ENCODE measurements around the gene PFKFB2.

The PFKFB2 gene

DNA sequence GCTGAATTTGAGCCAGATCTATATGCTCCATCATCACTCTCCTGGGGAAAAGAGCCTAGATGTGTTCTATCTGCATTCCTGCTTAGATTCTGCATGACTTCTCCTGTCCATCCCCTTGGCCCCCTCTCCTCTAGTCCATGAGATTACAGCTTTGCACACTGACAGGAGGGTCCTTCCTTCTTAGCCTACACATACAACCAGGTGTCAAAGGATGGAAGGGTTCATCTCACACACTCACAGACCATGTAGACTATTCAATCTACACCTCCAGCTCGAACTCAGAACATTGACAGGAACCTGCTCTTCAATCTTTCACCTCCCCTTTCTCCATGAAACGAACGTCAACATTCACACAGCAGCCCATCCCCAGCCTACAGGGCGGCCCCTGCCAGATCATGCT, 34.4 kb upstream of the PFKFB2 start:
- TF ChIP-seq POLR2A (IDR thresholded peaks at IDR 0.05; ENCODE audit: low read length) (no peak), GATA1 (IDR thresholded peaks at IDR 0.05; ENCODE audit: low read depth, low read length) (no peak)
- no peak for DNase-seq

DNA sequence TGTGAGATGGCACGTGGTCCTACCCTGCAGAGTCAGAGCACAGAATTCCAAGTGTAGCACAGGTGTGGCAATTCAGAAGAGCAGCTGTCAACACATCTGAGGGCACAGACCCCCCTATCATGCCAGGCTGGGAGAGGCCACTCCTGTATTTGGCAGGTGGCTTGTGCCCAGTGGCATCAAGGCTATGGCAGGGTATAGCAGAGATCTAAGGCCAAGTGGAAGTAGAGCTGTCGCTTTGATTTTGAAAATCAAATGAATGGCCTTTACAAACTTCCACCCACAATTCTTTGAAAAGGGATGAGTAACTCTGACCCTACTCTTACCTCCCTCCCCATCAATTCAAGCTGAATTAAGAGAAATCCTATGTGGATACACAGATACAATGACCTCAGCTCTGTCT, 33.9 kb upstream of the PFKFB2 start:
- no peak for TF ChIP-seq GATA1 (IDR thresholded peaks at IDR 0.05; ENCODE audit: low read depth, low read length)
- no peak for TF ChIP-seq POLR2A (IDR thresholded peaks at IDR 0.05; ENCODE audit: low read length)
- no peak for DNase-seq

DNA sequence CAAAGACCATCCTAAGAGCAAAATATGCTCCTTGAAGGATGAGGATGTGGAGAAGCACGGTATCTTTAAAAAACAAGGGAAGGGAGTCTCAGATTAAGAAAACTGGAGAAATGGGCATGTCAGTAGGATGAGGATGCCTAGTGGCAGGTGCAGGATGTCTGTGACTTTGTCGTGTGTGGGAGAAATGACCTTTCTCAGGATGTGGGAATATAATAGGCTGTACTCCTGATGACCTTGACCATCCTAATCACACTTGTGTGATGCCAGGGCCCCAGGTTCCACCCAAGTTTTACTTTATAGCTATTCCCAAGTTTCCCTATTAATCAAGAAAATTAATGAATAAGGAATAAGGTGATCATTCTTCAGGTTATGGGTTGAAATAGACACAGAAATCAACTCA, 33.4 kb upstream of the PFKFB2 start:
- DNase-seq = no peak
- TF ChIP-seq POLR2A (IDR thresholded peaks at IDR 0.05; ENCODE audit: low read length) (no peak), GATA1 (IDR thresholded peaks at IDR 0.05; ENCODE audit: low read depth, low read length) (no peak)

DNA sequence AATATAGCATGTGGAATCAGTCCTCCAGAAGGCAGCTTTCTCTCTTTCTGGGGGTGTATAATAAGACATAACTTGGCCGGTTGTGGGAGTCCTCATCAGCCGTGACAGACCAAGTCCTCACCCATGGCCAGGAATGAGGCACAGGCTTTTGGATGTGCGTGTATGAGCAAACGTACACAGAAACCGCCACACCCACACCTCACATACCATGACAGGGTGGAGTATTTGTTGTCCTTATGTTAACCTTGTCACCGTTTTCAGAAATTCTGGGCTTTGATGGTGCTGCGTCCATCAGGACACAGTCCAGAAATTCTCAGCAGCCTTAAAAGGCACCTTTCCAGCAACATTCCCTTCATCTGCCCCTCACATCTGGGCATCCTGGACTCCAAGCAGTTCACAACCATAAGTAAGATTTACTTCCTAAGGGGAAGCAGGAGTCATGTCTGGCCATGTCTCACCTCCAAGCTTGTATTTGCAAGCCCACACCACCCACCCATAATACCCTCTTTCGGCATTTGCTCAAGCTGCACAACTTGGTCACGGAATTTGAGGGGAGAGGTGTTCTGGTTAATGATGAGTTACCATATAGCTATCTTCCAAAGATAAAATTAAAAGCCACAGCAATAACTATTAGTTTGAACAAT, 32.9 kb upstream of the PFKFB2 start:
- DNase-seq = peak; percentile 30 to 39
- no peak for TF ChIP-seq POLR2A (IDR thresholded peaks at IDR 0.05; ENCODE audit: low read length)
- no peak for TF ChIP-seq GATA1 (IDR thresholded peaks at IDR 0.05; ENCODE audit: low read depth, low read length)

DNA sequence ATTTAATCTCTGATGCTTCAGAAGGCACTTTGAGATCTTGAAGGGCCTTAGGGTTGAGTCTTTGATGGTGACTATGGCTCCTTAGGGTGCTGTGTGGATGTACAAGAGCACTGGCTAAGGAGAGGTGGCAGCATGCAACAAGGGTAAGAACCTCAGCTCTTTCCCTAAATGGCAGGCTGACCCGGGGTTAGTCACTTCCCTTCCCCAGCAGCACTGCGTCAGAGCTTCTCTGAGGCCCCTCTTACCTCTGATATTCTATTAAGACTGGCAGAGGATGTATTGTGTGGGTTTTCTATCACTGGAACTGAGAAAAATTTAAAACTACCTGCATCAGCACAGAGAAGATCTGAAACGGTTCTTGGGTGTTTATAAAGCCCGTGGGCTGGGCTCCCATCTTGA, 32.4 kb upstream of the PFKFB2 start:
- TF ChIP-seq GATA1 (IDR thresholded peaks at IDR 0.05; ENCODE audit: low read depth, low read length) = no peak
- no peak for TF ChIP-seq POLR2A (IDR thresholded peaks at IDR 0.05; ENCODE audit: low read length)
- peak; percentile 63 to 71 for DNase-seq

DNA sequence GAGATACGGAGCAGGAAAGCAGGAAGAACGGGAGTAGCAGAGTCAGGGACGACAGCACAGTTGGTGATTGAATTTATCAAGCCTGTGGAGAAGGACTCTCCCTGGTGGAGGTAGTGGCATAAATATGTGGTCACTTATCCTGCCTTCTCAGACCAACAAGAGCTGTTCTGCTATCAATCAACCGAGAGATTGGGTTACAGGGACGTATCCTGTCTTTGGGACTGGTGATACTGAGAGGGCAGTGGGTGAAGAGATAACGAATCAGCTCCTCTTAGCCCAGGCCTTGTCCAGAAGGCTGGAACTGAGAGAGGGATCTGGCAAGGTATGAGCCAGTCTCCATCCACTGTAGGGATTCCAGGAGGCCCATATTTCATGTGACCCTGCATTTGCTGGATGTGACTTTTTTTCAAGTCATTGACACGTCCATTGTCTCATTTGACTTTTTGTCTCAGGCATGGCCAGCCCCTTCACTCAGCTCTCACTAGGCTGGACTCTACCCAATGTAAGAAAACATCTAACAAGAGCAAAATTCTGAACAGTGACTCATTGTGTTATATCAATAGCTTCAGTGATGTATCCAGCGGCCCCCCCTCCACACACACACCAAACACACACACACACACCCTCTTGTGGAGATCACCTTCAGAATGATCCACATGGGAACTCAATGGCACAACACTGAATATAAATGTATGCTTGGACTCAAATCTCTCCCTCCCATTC, 31.8 kb upstream of the PFKFB2 start:
- peak; percentile 47 for TF ChIP-seq POLR2A (IDR thresholded peaks at IDR 0.05; ENCODE audit: low read length)
- TF ChIP-seq GATA1 (IDR thresholded peaks at IDR 0.05; ENCODE audit: low read depth, low read length) = no peak
- peak; percentile 71 to 89 for DNase-seq

DNA sequence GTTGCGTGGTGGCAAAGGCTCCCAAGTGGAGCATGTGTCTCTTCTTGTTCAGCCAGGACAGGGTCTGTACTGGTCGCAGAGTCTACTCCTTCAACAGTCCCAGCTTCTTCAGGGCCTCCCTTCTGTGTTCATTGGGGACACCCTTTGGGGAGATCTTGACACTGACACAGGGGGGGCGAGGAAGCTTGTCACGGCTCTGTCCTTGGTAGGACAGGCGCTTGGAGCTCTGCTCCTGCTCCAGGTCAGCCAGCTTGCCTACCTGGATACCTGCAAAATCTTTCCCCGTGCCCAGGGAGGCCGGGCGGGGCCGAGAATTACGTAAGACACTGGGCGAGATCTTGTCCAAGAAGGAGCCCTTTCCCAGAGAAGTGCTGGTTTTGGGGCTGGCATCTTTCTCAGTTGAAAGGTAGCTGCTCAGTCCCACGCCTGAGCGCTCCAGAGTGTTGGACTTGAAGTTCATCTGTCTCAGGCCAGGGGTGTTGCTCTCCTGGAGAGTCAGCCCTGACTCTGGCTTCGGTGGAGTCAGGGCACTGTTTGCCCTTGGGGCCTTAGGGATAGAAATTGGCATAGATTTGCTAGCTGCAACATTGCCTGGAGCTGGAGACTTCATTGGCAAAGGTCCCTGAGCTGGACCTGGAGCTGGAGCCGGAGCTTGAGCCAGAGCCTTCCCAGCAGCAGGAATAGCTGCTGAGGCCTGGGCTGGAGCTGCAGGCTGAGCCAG, 31.0 kb upstream of the PFKFB2 start:
- DNase-seq = no peak
- TF ChIP-seq POLR2A (IDR thresholded peaks at IDR 0.05; ENCODE audit: low read length) (no peak), GATA1 (IDR thresholded peaks at IDR 0.05; ENCODE audit: low read depth, low read length) (no peak)

DNA sequence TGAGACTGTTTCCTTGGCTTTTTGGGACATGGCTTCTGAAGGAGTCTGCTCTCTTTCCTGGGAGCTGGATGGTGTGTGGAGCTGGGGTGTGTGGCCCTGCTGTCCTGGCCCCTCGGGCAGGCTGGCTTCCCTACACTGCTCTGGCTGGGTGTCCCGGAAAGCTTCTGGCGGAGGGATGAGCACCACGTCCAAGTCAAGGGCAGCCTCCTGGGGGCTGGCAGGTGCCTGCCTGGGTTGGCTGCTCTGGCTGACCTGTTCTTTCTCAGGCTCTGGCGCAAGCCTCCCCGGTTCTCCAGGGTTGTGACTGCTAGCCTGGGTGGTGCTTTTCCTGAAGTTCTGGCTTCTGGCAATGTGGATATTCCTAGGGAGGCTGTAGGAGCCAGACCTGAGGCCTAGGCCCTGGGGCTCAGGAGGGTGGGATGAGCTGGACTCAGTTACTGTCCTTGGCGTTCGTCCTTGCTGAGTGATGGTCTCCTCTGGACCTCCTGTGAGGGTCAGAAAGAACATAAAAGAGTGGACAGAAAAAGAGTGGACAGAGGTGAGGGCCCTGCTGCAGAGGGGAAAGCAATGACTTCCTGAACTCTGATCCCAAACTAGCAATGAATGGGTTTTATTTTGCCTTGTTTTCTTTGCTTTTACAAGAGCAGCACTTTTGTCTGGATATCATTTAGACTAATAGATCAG, 29.9 kb upstream of the PFKFB2 start:
- peak in 1 of 2 experiments; percentile 40 for DNase-seq
- TF ChIP-seq GATA1 (IDR thresholded peaks at IDR 0.05; ENCODE audit: low read depth, low read length) = no peak
- TF ChIP-seq POLR2A (IDR thresholded peaks at IDR 0.05; ENCODE audit: low read length) = no peak

DNA sequence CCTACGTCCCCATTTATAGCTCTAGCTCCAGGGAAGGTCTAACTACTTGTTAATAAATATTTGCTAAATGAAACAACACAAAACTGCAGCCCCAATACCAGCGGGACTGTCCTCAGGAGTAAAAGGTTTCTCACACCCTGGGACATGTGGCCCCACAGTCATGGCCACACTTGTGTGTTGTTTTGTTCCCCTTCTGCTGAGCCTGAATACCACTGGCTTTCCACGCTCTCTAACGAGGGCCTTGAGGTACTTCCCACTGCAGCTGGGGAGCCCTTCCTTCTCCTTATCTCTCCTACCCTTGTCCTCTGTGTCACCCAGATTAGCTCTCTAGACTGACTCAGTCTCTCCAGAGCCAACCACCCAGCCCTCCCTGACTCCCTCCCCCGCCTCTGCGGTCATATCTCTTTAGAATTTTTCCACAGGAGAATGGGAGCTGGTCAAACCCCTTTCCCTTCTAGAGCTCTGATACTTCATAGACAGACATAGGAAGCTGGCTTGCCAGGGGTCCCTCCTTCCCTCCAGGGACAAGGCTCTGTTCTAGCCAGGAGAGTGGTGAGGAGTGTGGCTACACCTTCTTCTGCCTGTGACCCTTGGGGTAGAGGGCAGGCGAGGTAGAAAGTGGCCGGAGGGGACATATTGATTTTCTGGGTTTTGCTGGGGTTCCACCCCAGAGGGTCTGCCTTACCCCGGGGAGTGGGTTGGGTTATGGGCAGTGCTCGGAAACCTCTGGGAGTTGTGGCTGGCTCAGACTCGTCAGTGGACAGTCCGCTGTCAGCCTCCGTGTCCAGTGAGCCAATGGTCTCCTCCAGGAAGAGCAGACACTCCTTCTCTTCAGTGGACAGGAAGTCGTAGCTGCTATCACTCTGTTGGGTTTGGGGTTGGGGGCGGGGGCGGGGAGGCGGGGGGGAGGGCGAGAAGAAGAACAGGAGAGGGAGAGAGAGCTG, 28.6 kb upstream of the PFKFB2 start:
- TF ChIP-seq POLR2A (IDR thresholded peaks at IDR 0.05; ENCODE audit: low read length) (peak; percentile 91), GATA1 (IDR thresholded peaks at IDR 0.05; ENCODE audit: low read depth, low read length) (peak; percentile 94)
- peak; percentile 97 to 98 for DNase-seq

DNA sequence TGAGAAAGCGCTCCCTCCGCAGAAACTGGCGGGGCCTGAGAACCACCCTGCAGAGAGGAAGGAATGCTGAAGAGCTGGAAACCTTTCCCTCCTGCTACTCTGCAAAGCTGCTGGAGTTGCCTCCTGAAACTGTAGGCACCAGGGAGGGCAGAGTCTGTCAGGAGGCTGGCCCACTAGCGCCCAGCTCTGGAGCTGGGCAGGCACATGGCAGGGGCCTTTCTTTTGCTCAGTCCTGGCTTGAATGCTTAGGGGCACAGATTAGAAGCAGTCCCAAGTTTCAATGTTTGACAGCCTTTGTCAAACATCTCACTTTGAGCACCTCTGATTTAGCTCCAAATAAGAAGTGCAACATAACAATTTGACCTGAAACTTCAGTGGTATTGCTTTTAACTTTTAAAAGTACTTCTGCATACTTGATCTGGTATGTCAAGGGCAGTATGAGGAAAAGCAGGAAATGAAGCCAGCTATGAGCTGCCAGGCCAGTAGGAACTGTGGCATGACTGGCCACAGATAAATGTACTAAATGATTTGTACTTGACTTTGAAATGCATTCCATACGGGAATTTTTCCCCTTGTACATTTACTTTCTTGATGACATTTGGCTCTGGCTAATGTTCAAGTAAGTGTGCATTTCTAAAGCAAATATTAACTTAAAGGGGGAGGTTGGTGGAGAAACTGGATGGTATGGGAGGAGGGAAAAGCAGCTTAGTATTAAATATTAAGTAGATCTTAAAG, 27.8 kb upstream of the PFKFB2 start:
- DNase-seq = peak in 1 of 2 experiments; percentile 73
- TF ChIP-seq POLR2A (IDR thresholded peaks at IDR 0.05; ENCODE audit: low read length) (no peak), GATA1 (IDR thresholded peaks at IDR 0.05; ENCODE audit: low read depth, low read length) (no peak)

DNA sequence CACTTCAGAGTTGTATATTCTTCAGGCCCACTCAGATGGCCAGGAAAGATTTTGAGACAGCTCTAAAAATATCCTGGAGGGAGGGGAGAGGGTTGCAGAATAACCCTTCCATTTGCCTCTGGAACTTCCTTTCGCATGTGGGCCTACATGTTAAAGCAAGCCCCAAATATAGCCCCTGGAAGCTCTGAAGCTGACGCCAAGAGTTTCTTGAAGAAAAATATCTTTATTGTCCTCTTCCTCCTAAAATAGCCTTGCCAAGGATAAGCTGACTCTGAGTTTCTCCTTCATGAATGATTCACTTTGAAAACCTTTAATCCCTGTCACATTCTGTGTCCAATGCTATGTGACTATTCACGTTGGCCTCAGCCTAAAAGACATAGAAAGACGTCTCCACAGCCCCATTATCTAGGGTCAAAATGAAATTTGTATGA, 27.0 kb upstream of the PFKFB2 start:
- no peak for DNase-seq
- TF ChIP-seq POLR2A (IDR thresholded peaks at IDR 0.05; ENCODE audit: low read length) = no peak
- TF ChIP-seq GATA1 (IDR thresholded peaks at IDR 0.05; ENCODE audit: low read depth, low read length) = no peak

DNA sequence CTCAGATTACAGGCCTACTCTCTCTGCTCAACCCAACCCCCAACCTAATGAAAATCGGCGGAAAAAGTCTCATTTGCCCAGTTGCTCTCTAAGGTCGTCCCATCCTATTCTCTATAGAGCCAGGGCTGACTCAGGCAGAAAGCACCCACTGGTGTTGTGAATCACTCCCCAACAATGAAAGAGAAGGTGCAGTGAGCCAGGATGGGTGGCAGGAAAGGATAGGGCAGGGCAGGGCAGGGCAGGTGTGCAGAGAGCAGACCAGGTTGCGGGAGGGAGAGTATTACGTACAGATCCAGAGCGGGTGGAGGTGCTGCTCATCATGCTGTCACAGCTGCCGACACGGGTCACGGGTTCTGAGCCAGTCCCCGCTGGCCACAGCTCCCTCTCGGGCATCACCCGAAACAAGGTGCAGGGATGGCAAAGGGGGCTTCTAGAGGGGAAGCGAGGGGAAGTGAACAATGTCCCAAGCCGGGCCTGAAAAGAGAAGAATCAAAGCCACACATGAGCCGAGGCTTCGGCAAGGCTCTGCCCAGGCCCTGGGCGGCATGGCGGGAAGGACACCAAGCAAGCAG, 25.8 kb upstream of the PFKFB2 start:
- TF ChIP-seq GATA1 (IDR thresholded peaks at IDR 0.05; ENCODE audit: low read depth, low read length) (no peak), POLR2A (IDR thresholded peaks at IDR 0.05; ENCODE audit: low read length) (no peak)
- no peak for DNase-seq

Measured in erythroblast (primary cell).